MM.1S (cell line): ENCODE measurements around the gene PEX16.

Experiments used
- DNase-seq: peaks from one replicate; pipeline ENCODE4 v3.0.0-alpha.2; 2015
- H2AFZ ChIP-seq: fragments of 300-600 bp; sonication (generic); 2 replicates; pipeline ENCODE4 v1.6.0; 2016; ENCODE audit warnings: antibody characterized with exemption, low read length
- H3F3A ChIP-seq: fragments of 300-600 bp; sonication (generic); 2 replicates; pipeline ENCODE4 v1.6.1; 2016; ENCODE audit warnings: mild to moderate bottlenecking, antibody characterized with exemption, low read length, moderate library complexity, mixed read lengths; ENCODE audit not compliant: insufficient read depth
- H3K27ac ChIP-seq: fragments of 300-600 bp; sonication (generic); 2 replicates; pipeline ENCODE4 v1.5.1; 2016; ENCODE audit warnings: mild to moderate bottlenecking, low read length
- H3K27me3 ChIP-seq: fragments of 300-600 bp; sonication (generic); replicated peaks from 2 replicates; pipeline ENCODE4 v1.6.0; 2016; ENCODE audit warnings: low read length; ENCODE audit not compliant: insufficient read depth
- H3K36me3 ChIP-seq: fragments of 300-600 bp; sonication (generic); replicated peaks from 2 replicates; pipeline ENCODE4 v1.6.1; 2016; ENCODE audit warnings: mild to moderate bottlenecking, low read length, mixed read lengths; ENCODE audit not compliant: insufficient read depth
- H3K4me1 ChIP-seq: fragments of 300-600 bp; sonication (generic); 2 replicates; pipeline ENCODE4 v1.6.1; 2016; ENCODE audit warnings: low read length, mixed read lengths
- H3K4me2 ChIP-seq: fragments of 300-600 bp; sonication (generic); 2 replicates; pipeline ENCODE4 v1.6.0; 2016; ENCODE audit warnings: low read depth, low read length
- H3K4me3 ChIP-seq: fragments of 300-600 bp; sonication (generic); 2 replicates; pipeline ENCODE4 v1.5.1; 2016; ENCODE audit warnings: low read length, mixed read lengths
- H3K79me2 ChIP-seq: fragments of 300-600 bp; sonication (generic); 2 replicates; pipeline ENCODE4 v1.6.1; 2016; ENCODE audit warnings: mixed run types, low read length, mixed read lengths
- H3K9ac ChIP-seq: fragments of 300-600 bp; sonication (generic); 2 replicates; pipeline ENCODE4 v1.6.1; 2016; ENCODE audit warnings: low read length, mixed read lengths
- H3K9me2 ChIP-seq: fragments of 300-600 bp; sonication (generic); replicated peaks from 2 replicates; pipeline ENCODE4 v1.6.1; 2016; ENCODE audit warnings: mild to moderate bottlenecking, low read length, mixed read lengths; ENCODE audit not compliant: insufficient read depth
- H3K9me3 ChIP-seq: fragments of 300-600 bp; sonication (generic); replicated peaks from 2 replicates; pipeline ENCODE4 v1.6.1; 2016; ENCODE audit warnings: mild to moderate bottlenecking, low read length, mixed read lengths; ENCODE audit not compliant: insufficient read depth
- H4K20me1 ChIP-seq: fragments of 300-600 bp; sonication (generic); 2 replicates; pipeline ENCODE4 v1.6.1; 2016; ENCODE audit warnings: mild to moderate bottlenecking, low read length, moderate library complexity, mixed read lengths; ENCODE audit not compliant: insufficient read depth
- CTCF ChIP-seq: fragments of 300-600 bp; sonication (generic); IDR thresholded peaks from 2 replicates; pipeline ENCODE4 v1.5.1; 2016; ENCODE audit warnings: antibody characterized with exemption, low read length, mixed read lengths
- EZH2 ChIP-seq: fragments of 300-600 bp; sonication (generic); optimal IDR thresholded peaks from 2 replicates; pipeline ENCODE3; 2017; ENCODE audit warnings: low read depth, mild to moderate bottlenecking, antibody characterized with exemption, low read length, mixed read lengths
- EZH2phosphoT487 ChIP-seq: fragments of 300-600 bp; sonication (generic); IDR thresholded peaks from 2 replicates; pipeline ENCODE4 v1.6.1; 2018; ENCODE audit warnings: antibody characterized with exemption, low read length

The PEX16 gene

DNA sequence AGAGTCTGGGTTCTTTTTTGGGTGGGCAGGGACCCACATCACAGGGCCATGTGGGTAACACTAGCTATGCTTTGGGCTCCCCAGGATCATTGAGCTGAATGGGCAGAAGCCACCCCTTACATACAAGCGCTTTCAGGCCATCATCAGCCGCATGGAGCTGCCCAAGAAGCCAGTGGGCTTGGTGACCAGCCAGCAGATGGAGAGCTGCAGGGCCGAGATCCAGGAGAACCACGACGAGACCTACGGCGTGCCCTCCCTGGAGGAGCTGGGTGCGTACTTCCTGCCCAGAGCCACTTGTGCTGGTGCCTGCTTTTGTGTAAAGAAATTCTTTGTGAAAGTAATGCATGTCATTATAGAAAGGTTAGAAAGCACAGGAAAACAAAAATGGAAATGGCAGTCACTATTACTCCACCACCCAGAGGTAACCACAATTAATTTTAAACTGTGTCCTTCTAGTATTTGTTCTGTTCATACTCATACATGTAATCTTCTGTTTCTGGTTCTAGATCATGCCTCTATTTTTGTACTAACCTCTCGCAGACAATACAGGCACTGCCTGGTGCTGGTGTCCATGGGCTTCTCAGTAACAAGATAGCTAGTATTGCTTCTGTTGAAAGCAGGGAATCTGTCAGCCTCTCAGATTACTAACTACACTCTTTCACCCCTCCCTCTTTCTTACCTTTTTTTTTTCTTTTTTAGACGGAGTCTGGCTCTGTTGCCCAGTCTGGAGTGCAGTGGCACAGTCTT is 56.7 kb downstream of the PEX16 start:
- H3K36me3 ChIP-seq: peaks cover 9% of the 10 kb centered on the region; the same call in 1 of the 2 replicates
- peaks cover 3% of the 10 kb centered on the region for H3K79me2 ChIP-seq
- no peaks in the 10 kb centered on the region for H3K9me2 ChIP-seq
- DNase-seq: no peak
- no peak overlapping the region for H3K4me3 ChIP-seq
- no peaks in the 10 kb centered on the region for H3F3A ChIP-seq
- no peaks in the 10 kb centered on the region for H3K9me3 ChIP-seq
- H3K27me3 ChIP-seq: no peaks in the 10 kb centered on the region
- H2AFZ ChIP-seq: no peak overlapping the region
- no peak overlapping the region for H3K4me2 ChIP-seq
- H3K4me1 ChIP-seq: no peaks in the 10 kb centered on the region
- H3K9ac ChIP-seq: no peak overlapping the region
- TF ChIP-seq CTCF: no peak
- no peak for TF ChIP-seq EZH2
- TF ChIP-seq EZH2phosphoT487: no peak
- no peaks in the 10 kb centered on the region for H4K20me1 ChIP-seq
- no peak overlapping the region for H3K27ac ChIP-seq

GRCh38 chr11:45860348-45860747 is 57.3 kb downstream of the PEX16 start:
- TF ChIP-seq CTCF (no peak), EZH2phosphoT487 (no peak), EZH2 (no peak)
- Histone ChIP-seq H3F3A (no peaks in the 10 kb centered on the region), H2AFZ (no peak overlapping the region), H3K4me1 (no peaks in the 10 kb centered on the region), H3K4me3 (no peak overlapping the region), H3K79me2 (peaks cover 9% of the 10 kb centered on the region), H3K36me3 (peaks cover 9% of the 10 kb centered on the region; the same call in 1 of the 2 replicates), H3K27me3 (no peaks in the 10 kb centered on the region), H3K27ac (no peak overlapping the region), H4K20me1 (no peaks in the 10 kb centered on the region), H3K9me2 (no peaks in the 10 kb centered on the region), H3K9me3 (no peaks in the 10 kb centered on the region), H3K4me2 (no peak overlapping the region), H3K9ac (no peak overlapping the region)
- DNase-seq: no peak
